Left ventricle myocardium superior (tissue), 1 donor: Measurements from ENCODE around the gene PITPNM1. TPM values are rescaled to one million over a fixed set of nuclear protein-coding genes. Genes with fewer than 3 reads are reported as not detected.
A peak's percentile ranks its signal among the peaks of the same experiment; 100 is the strongest.

Source experiments
- ATAC-seq: fragments of 200-7000 bp; cut with Tn5 transposase; one replicate; pipeline ENCODE4 v1.9.1; 2020; ENCODE audit warnings: mild to moderate bottlenecking, moderate library complexity
- DNase-seq: peaks from one replicate; pipeline ENCODE4 v3.0.0-alpha.2; 2020
- intact Hi-C: fragments of 100-400 bp; cut with micrococcal nuclease; formaldehyde crosslinking; loops from one replicate; pipeline ENCODE4 v1.11.0; 2022
- microRNA-seq: library from miRNA; unstranded; fragments of <30 nt; microRNA quantifications from one replicate; pipeline ENCODE4 v1.2.0, GENCODE V29; 2020; ENCODE audit warnings: borderline number of aligned reads
- total RNA-seq: library from RNA; stranded (reverse); fragmentation: NEBNext Ultra II Directional; extraction: Animal tissue kit (Norgen Biotek cat#: 25700); gene quantifications from one replicate; pipeline ENCODE4 v1.2.1, GENCODE V29; 2021
- donor health status: DM: no; HTN: yes; CAD: no; lungs with severe emphysema.

Gene PITPNM1
- total RNA-seq, 1 donor from 2014 or later = 45.5 TPM

GRCh38 chr11:67453816-67454732 is 51.1 kb downstream of the PITPNM1 start:
- no peak for DNase-seq
- ATAC-seq = no peak
- intact Hi-C loops = no loop called here

- peak; percentile 50 for ATAC-seq
- intact Hi-C loops = no loop called here
- peak; percentile 71 for DNase-seq
These were observed 52.8 kb downstream of the PITPNM1 start, which contains the start of gene GPR152 for GRCh38 chr11:67452141-67452952. GPR152 (minus strand) TSS chr11:67452729; CDS start chr11:67452724, 5 bp downstream.

- ATAC-seq = no peak
- intact Hi-C loops = no loop called here
- DNase-seq = no peak
These were observed 53.5 kb downstream of the PITPNM1 start for GRCh38 chr11:67451658-67451976.

GRCh38 chr11:67450796-67451657 is 54.1 kb downstream of the PITPNM1 start:
- intact Hi-C loops = no loop called here
- ATAC-seq = no peak
- DNase-seq = no peak

- DNase-seq = no peak
These were observed 55.9 kb downstream of the PITPNM1 start for GRCh38 chr11:67449116-67449844.

GRCh38 chr11:67448220-67448609 is 56.9 kb downstream of the PITPNM1 start:
- ATAC-seq (no peak), DNase-seq (no peak)
- intact Hi-C loops = no loop called here

More at GRCh38 chr11:67449116-67449844, 55.9 kb downstream of the PITPNM1 start:
- ATAC-seq = peak; percentile 57
- intact Hi-C loops = no loop called here

GRCh38 chr11:67445515-67445914 is 59.6 kb downstream of the PITPNM1 start:
- DNase-seq (no peak), ATAC-seq (no peak)
- intact Hi-C loops = no loop called here

GRCh38 chr11:67442504-67443404 is 62.4 kb downstream of the PITPNM1 start:
- ATAC-seq (peak; percentile 1), DNase-seq (no peak)
- intact Hi-C loops = no loop called here

Small RNAs within 50 kb of the gene (microRNA-seq; reads per million reads assigned to microRNA genes)
- gene MIR6752 = not detected

Other genes starting within 250 kb of the PITPNM1 start
- 56.8 TPM for gene GRK2, start 238.9 kb downstream of the PITPNM1 start, total RNA-seq
- gene ANKRD13D, start 216.1 kb downstream of the PITPNM1 start, total RNA-seq = 13.1 TPM
- gene SSH3, start 201.8 kb downstream of the PITPNM1 start, total RNA-seq = 18.7 TPM
- gene POLD4, start 151.8 kb downstream of the PITPNM1 start, total RNA-seq = 40.3 TPM
- gene CLCF1, start 131.8 kb downstream of the PITPNM1 start, total RNA-seq = 0.89 TPM
- 5.8 TPM for gene RAD9A, start 113.4 kb downstream of the PITPNM1 start, total RNA-seq
- gene PPP1CA, start 103.5 kb downstream of the PITPNM1 start, total RNA-seq = 106 TPM
- 0.87 TPM for gene TBC1D10C, start 101.3 kb downstream of the PITPNM1 start, total RNA-seq
- gene CARNS1, start 89.7 kb downstream of the PITPNM1 start, total RNA-seq = 18.0 TPM
- 25.1 TPM for gene RPS6KB2, start 76.9 kb downstream of the PITPNM1 start, total RNA-seq
- gene PTPRCAP, start 67.7 kb downstream of the PITPNM1 start, total RNA-seq = 2.0 TPM
- gene CORO1B, start 61.9 kb downstream of the PITPNM1 start, total RNA-seq = 23.2 TPM
- gene GPR152, start 52.6 kb downstream of the PITPNM1 start, total RNA-seq = not detected
- 0.64 TPM for gene CABP4, start 50.0 kb downstream of the PITPNM1 start, total RNA-seq
- gene TMEM134, start 36.1 kb downstream of the PITPNM1 start, total RNA-seq = 91.5 TPM
- gene AIP, start 22.3 kb downstream of the PITPNM1 start, total RNA-seq = 51.3 TPM
- gene CDK2AP2, start 2.8 kb upstream of the PITPNM1 start, total RNA-seq = 55.0 TPM
- gene CABP2, start 18.1 kb upstream of the PITPNM1 start, total RNA-seq = not detected
- 360 TPM for gene GSTP1, start 78.4 kb upstream of the PITPNM1 start, total RNA-seq
- gene NDUFV1, start 101.6 kb upstream of the PITPNM1 start, total RNA-seq = 768 TPM
- gene NUDT8, start 124.6 kb upstream of the PITPNM1 start, total RNA-seq = 106 TPM
- gene TBX10, start 134.4 kb upstream of the PITPNM1 start, total RNA-seq = 0.37 TPM
- gene ACY3, start 145.4 kb upstream of the PITPNM1 start, total RNA-seq = not detected
- not detected for gene ALDH3B2, start 169.3 kb upstream of the PITPNM1 start, total RNA-seq